Measurements from ENCODE around the gene INTS15.

The INTS15 gene

GRCh38 chr7:6618621-6619020 lies 28.8 kb downstream of the INTS15 start:
- DNase-seq (ENCODE audit: low read depth), result no peak
- TF ChIP-seq CTCF (IDR thresholded peaks at IDR 0.05; ENCODE audit: control insufficient read depth, insufficient read depth, low read depth, low read length, missing control alignments), result no peak

GRCh38 chr7:6619961-6620360 lies 30.1 kb downstream of the INTS15 start:
- no peak for TF ChIP-seq CTCF (IDR thresholded peaks at IDR 0.05; ENCODE audit: control insufficient read depth, insufficient read depth, low read depth, low read length, missing control alignments)
- H3K4me3 ChIP-seq (ENCODE audit: control insufficient read depth, low read depth, low read length), result no peak overlapping the region

More at GRCh38 chr7:6618621-6619020, 28.8 kb downstream of the INTS15 start:
- H3K4me3 ChIP-seq (ENCODE audit: control insufficient read depth, low read depth, low read length), result no peak overlapping the region

GRCh38 chr7:6621195-6622133 lies 31.6 kb downstream of the INTS15 start:
- no peak for TF ChIP-seq CTCF (IDR thresholded peaks at IDR 0.05; ENCODE audit: control insufficient read depth, insufficient read depth, low read depth, low read length, missing control alignments)
- DNase-seq (ENCODE audit: low read depth), result no peak
- no peak overlapping the region for H3K4me3 ChIP-seq (ENCODE audit: control insufficient read depth, low read depth, low read length)

More at GRCh38 chr7:6619961-6620360, 30.1 kb downstream of the INTS15 start:
- no peak for DNase-seq (ENCODE audit: low read depth)

- no peak overlapping the region for H3K4me3 ChIP-seq (ENCODE audit: control insufficient read depth, low read depth, low read length)
- DNase-seq (ENCODE audit: low read depth), result no peak
- TF ChIP-seq CTCF (IDR thresholded peaks at IDR 0.05; ENCODE audit: control insufficient read depth, insufficient read depth, low read depth, low read length, missing control alignments), result no peak
Observed at GRCh38 chr7:6622134-6622710, 32.4 kb downstream of the INTS15 start.

- H3K4me3 ChIP-seq (ENCODE audit: control insufficient read depth, low read depth, low read length), result no peak overlapping the region
- TF ChIP-seq CTCF (IDR thresholded peaks at IDR 0.05; ENCODE audit: control insufficient read depth, insufficient read depth, low read depth, low read length, missing control alignments), result no peak
- DNase-seq (ENCODE audit: low read depth), result no peak
Observed at GRCh38 chr7:6623589-6624245, 33.9 kb downstream of the INTS15 start.

- DNase-seq (ENCODE audit: low read depth), result no peak
- no peak overlapping the region for H3K4me3 ChIP-seq (ENCODE audit: control insufficient read depth, low read depth, low read length)
- TF ChIP-seq CTCF (IDR thresholded peaks at IDR 0.05; ENCODE audit: control insufficient read depth, insufficient read depth, low read depth, low read length, missing control alignments), result no peak
Observed at GRCh38 chr7:6624246-6624611, 34.4 kb downstream of the INTS15 start.

Measured in AG09309 (cell line).